Measurements from ENCODE around the gene CHN1.

The CHN1 gene

DNA sequence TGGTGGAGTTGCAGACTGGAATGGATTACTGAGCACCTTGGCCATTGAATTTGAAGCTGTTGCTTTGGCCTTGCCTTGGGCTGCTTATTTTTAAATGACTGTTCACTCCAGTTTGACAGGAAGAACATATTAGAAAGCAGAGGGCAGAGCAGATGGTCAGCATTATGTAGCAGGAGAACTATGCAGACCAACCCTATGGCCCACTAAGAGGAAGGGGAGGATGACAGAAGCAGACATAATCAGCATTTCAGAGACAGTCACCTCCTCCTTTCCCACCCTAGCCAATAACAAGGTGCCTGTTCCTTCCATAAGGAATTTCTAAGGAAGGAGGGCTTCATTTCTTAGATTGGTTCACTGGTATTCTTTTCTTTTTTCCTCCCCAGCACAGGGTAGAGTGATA is 243.3 kb downstream of the CHN1 start:
- no peaks in the 10 kb centered on the region for H3K36me3 ChIP-seq (ENCODE audit: insufficient read depth)
- peaks cover 54% of the 10 kb centered on the region for H3K4me1 ChIP-seq (ENCODE audit: low read depth, poor library complexity, severe bottlenecking)
- peak overlapping the region; percentile 93; the same call in 1 of the 2 replicates for H3K4me2 ChIP-seq
- no peaks in the 10 kb centered on the region for H4K20me1 ChIP-seq (ENCODE audit: insufficient read depth)
- H2AFZ ChIP-seq (ENCODE audit: low read depth) = no peak overlapping the region
- no peak overlapping the region for H3K4me3 ChIP-seq (IDR thresholded peaks at IDR 0.05; ENCODE audit: insufficient read depth, low read depth, low read length)
- H3K9ac ChIP-seq = no peak overlapping the region
- no peaks in the 10 kb centered on the region for H3K79me2 ChIP-seq (ENCODE audit: insufficient read depth, low read depth)
- H3K27ac ChIP-seq = no peak overlapping the region
- no peaks in the 10 kb centered on the region for H3K27me3 ChIP-seq (ENCODE audit: insufficient read depth, low read depth)
- TF ChIP-seq, protein P1, sequence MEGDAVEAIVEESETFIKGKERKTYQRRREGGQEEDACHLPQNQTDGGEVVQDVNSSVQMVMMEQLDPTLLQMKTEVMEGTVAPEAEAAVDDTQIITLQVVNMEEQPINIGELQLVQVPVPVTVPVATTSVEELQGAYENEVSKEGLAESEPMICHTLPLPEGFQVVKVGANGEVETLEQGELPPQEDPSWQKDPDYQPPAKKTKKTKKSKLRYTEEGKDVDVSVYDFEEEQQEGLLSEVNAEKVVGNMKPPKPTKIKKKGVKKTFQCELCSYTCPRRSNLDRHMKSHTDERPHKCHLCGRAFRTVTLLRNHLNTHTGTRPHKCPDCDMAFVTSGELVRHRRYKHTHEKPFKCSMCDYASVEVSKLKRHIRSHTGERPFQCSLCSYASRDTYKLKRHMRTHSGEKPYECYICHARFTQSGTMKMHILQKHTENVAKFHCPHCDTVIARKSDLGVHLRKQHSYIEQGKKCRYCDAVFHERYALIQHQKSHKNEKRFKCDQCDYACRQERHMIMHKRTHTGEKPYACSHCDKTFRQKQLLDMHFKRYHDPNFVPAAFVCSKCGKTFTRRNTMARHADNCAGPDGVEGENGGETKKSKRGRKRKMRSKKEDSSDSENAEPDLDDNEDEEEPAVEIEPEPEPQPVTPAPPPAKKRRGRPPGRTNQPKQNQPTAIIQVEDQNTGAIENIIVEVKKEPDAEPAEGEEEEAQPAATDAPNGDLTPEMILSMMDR (conservative IDR thresholded peaks at IDR 0.05; ENCODE audit: low read depth, low read length) = no peak

DNA sequence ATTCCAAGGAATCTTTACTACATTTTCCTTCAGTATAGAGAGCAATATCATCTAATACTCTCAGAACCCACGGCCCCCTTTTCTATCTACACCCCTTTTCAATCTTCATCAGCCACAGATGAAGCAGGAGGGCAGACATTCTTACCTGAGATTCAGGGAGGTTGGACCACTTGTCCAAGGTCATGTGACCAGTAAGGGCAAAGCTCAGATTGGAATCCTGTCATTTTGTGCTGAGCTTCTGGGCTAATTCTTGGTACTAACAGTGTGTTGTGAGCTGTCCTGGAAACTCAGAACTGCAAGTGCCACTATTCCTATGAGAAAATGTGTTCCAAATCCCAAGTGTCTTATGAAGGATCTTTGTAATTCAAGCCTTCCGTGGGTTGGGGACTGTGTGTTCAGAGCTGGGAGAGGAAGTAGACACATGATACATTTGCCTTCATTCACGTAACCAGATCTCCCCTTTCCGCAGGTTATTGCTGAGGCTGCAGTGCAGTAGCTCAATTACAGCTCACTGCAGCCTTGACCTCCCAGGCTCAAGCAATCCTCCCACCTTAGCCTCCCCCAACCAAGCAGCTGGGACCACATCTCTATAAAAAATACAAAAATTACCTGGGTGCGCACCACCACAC is 244.2 kb downstream of the CHN1 start:
- Histone ChIP-seq H2AFZ (ENCODE audit: low read depth) (no peak overlapping the region), H4K20me1 (ENCODE audit: insufficient read depth) (no peaks in the 10 kb centered on the region), H3K4me3 (IDR thresholded peaks at IDR 0.05; ENCODE audit: insufficient read depth, low read depth, low read length) (no peak overlapping the region)

DNA sequence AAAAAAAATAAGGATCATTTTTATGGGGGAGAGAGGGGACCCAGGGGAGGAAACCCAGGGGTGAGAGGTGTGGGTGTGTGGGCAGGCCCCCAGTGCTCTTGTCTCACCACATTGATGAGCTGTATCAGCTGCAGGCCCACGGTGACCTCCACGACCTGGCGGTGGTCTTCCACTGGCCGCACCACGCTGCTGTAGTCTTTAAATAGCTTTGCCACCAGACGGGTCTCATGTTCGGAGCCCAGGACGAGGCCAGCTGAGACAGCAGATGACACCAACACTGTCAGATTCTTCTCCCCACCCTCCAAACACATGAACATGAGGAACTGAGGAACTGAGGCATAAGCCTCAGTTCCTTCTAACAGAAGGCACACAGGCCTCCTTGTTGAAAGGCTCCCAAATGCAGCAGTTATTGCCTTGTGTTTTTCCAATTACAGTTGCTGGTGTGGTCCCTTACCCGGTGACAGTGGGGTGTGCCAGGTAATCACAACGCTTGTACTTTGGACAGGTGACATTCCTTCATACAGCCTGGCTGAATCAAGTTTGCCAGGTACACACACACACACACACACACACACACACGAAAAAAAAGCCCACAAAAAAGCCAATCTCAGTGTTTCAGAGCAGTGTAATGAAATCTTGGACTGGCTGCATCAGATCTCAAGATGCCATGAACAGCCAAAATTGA is 245.7 kb downstream of the CHN1 start:
- Histone ChIP-seq H3K27me3 (ENCODE audit: insufficient read depth, low read depth) (no peaks in the 10 kb centered on the region), H3K4me1 (ENCODE audit: low read depth, poor library complexity, severe bottlenecking) (peaks cover 34% of the 10 kb centered on the region), H3K36me3 (ENCODE audit: insufficient read depth) (no peaks in the 10 kb centered on the region), H3K4me2 (no peak overlapping the region), H3K4me3 (IDR thresholded peaks at IDR 0.05; ENCODE audit: insufficient read depth, low read depth, low read length) (no peak overlapping the region), H3K79me2 (ENCODE audit: insufficient read depth, low read depth) (no peaks in the 10 kb centered on the region), H3K9ac (no peak overlapping the region), H2AFZ (ENCODE audit: low read depth) (no peak overlapping the region), H3K27ac (no peak overlapping the region), H4K20me1 (ENCODE audit: insufficient read depth) (no peaks in the 10 kb centered on the region)
- TF ChIP-seq, protein P1 (conservative IDR thresholded peaks at IDR 0.05; ENCODE audit: low read depth, low read length) = no peak

More for the DNA sequence above, 244.2 kb downstream of the CHN1 start:
- H3K4me1 ChIP-seq (ENCODE audit: low read depth, poor library complexity, severe bottlenecking) = peaks cover 48% of the 10 kb centered on the region
- H3K9ac ChIP-seq = no peak overlapping the region
- H3K36me3 ChIP-seq (ENCODE audit: insufficient read depth) = no peaks in the 10 kb centered on the region
- H3K27me3 ChIP-seq (ENCODE audit: insufficient read depth, low read depth) = no peaks in the 10 kb centered on the region
- no peaks in the 10 kb centered on the region for H3K79me2 ChIP-seq (ENCODE audit: insufficient read depth, low read depth)
- TF ChIP-seq, protein P1 (conservative IDR thresholded peaks at IDR 0.05; ENCODE audit: low read depth, low read length) = no peak
- no peak overlapping the region for H3K27ac ChIP-seq
- H3K4me2 ChIP-seq = no peak overlapping the region

DNA sequence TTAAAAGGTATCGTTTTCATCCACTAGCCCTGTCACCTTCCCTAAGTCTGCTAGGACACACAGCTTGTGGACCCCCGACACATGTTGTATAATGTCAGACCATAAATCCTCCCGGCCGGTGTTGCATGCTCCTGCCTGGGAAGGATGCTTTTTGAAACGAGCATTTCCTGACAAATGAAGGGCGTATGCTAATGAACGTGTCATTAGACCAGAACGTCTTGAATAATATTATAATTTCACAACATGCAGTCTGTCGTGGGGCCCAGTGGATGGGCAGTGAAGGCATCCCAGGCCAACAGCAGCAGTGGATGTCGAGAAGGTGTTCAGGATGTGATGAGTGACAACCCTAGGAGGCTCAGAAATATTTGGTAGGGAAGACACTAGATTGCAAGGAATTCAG is 248.4 kb downstream of the CHN1 start:
- Histone ChIP-seq H3K4me3 (IDR thresholded peaks at IDR 0.05; ENCODE audit: insufficient read depth, low read depth, low read length) (no peak overlapping the region), H3K9ac (no peak overlapping the region), H3K79me2 (ENCODE audit: insufficient read depth, low read depth) (no peaks in the 10 kb centered on the region), H3K4me2 (no peak overlapping the region), H3K27me3 (ENCODE audit: insufficient read depth, low read depth) (no peaks in the 10 kb centered on the region), H2AFZ (ENCODE audit: low read depth) (no peak overlapping the region), H3K36me3 (ENCODE audit: insufficient read depth) (no peaks in the 10 kb centered on the region), H4K20me1 (ENCODE audit: insufficient read depth) (no peaks in the 10 kb centered on the region), H3K27ac (no peak overlapping the region), H3K4me1 (ENCODE audit: low read depth, poor library complexity, severe bottlenecking) (peaks cover 14% of the 10 kb centered on the region)
- TF ChIP-seq, protein P1 (conservative IDR thresholded peaks at IDR 0.05; ENCODE audit: low read depth, low read length) = no peak

Measured in KMS-11 (cell line).